GM21529 (cell line): ENCODE data around the gene MTHFD2.
"Not testable (repeated sequence)": the region's sequence is repeated elsewhere in the genome, so short reads cannot be mapped to it uniquely, and the experiment has no call there.

ENCODE experiments used
- ATAC-seq: cut with Tn5 transposase; IDR thresholded peaks from one replicate; pipeline ENCODE4 v1.9.1; 2021; ENCODE audit not compliant: unreplicated experiment

MTHFD2 gene

GRCh38 chr2:74194799-74195198 is 3.6 kb upstream of the MTHFD2 start:
- ATAC-seq, result no peak

- ATAC-seq, result no peak
Observed at GRCh38 chr2:74197049-74197448, 1.4 kb upstream of the MTHFD2 start.

- ATAC-seq, result no peak
Observed at GRCh38 chr2:74198023-74198460, 373 bp upstream of the MTHFD2 start.

GRCh38 chr2:74199275-74199701 is 873 bp downstream of the MTHFD2 start:
- no peak for ATAC-seq

GRCh38 chr2:74199871-74200305 is 1.5 kb downstream of the MTHFD2 start:
- no peak for ATAC-seq

GRCh38 chr2:74201196-74201595 is 2.8 kb downstream of the MTHFD2 start:
- ATAC-seq, result no peak

- no peak for ATAC-seq
Observed at GRCh38 chr2:74201596-74201995, 3.2 kb downstream of the MTHFD2 start.

GRCh38 chr2:74204436-74204835 is 6.0 kb downstream of the MTHFD2 start:
- ATAC-seq, result no peak

- ATAC-seq, result no peak
Observed at GRCh38 chr2:74205113-74205512, 6.7 kb downstream of the MTHFD2 start.

GRCh38 chr2:74205596-74205995 is 7.2 kb downstream of the MTHFD2 start:
- peak; percentile 53 for ATAC-seq

- ATAC-seq, result peak; percentile 68
Observed at GRCh38 chr2:74206180-74206688, 7.8 kb downstream of the MTHFD2 start.

- ATAC-seq, result no peak
Observed at GRCh38 chr2:74212702-74213410, 14.4 kb downstream of the MTHFD2 start.

- not testable (repeated sequence) for ATAC-seq
Observed at GRCh38 chr2:74215771-74216170, 17.4 kb downstream of the MTHFD2 start.

GRCh38 chr2:74216642-74217041 is 18.2 kb downstream of the MTHFD2 start:
- no peak for ATAC-seq

- ATAC-seq, result no peak
Observed at GRCh38 chr2:74219846-74220486, 21.6 kb downstream of the MTHFD2 start.

GRCh38 chr2:74221091-74221490 is 22.7 kb downstream of the MTHFD2 start:
- no peak for ATAC-seq

- ATAC-seq, result no peak
Observed at GRCh38 chr2:74221604-74222299, 23.3 kb downstream of the MTHFD2 start.

GRCh38 chr2:74222300-74222650 is 23.9 kb downstream of the MTHFD2 start:
- no peak for ATAC-seq

- ATAC-seq, result no peak
Observed at GRCh38 chr2:74223941-74224770, 25.7 kb downstream of the MTHFD2 start.

- ATAC-seq, result no peak
Observed at GRCh38 chr2:74225698-74226459, 27.5 kb downstream of the MTHFD2 start.
